HEK293 (cell line): ENCODE measurements around the gene MEF2C.

Source experiments
- HOXA7 ChIP-seq: sonication (generic); formaldehyde crosslinking; IDR thresholded peaks from 2 replicates; pipeline ENCODE4 v1.8.1; 2022; ENCODE audit warnings: missing genetic modification reagents, borderline replicate concordance
- HOXD13 ChIP-seq: sonication (generic); formaldehyde crosslinking; IDR thresholded peaks from 2 replicates; pipeline ENCODE4 v1.8.0; 2022; ENCODE audit warnings: missing genetic modification reagents, borderline replicate concordance
- KLF7 ChIP-seq: fragments of 450-650 bp; formaldehyde crosslinking; IDR thresholded peaks from 2 replicates; pipeline ENCODE4 v1.5.1; 2016; ENCODE audit warnings: missing biosample characterization, missing genetic modification characterization, borderline replicate concordance
- KLF9 ChIP-seq: fragments of 450-650 bp; formaldehyde crosslinking; IDR thresholded peaks from 2 replicates; pipeline ENCODE4 v1.5.1; 2016; ENCODE audit warnings: missing biosample characterization, missing genetic modification characterization, low read depth
- MYNN ChIP-seq: fragments of 450-650 bp; formaldehyde crosslinking; IDR thresholded peaks from 2 replicates; pipeline ENCODE4 v1.5.1; 2016; ENCODE audit warnings: missing biosample characterization, missing genetic modification characterization, borderline replicate concordance
- SALL2 ChIP-seq: fragments of 450-650 bp; formaldehyde crosslinking; IDR thresholded peaks from 2 replicates; pipeline ENCODE4 v1.5.0; 2017; ENCODE audit warnings: missing biosample characterization, mild to moderate bottlenecking, missing genetic modification characterization, borderline replicate concordance
- ZBTB20 ChIP-seq: fragments of 450-650 bp; formaldehyde crosslinking; IDR thresholded peaks from 2 replicates; pipeline ENCODE4 v1.5.1; 2016; ENCODE audit warnings: missing biosample characterization, missing genetic modification characterization
- ZNF138 ChIP-seq: fragments of 450-650 bp; formaldehyde crosslinking; IDR thresholded peaks from 2 replicates; pipeline ENCODE4 v1.5.1; 2016; ENCODE audit warnings: missing biosample characterization, missing genetic modification characterization, borderline replicate concordance
- ZNF19 ChIP-seq: fragments of 450-650 bp; formaldehyde crosslinking; IDR thresholded peaks from 2 replicates; pipeline ENCODE4; 2016; ENCODE audit warnings: missing biosample characterization, missing genetic modification characterization, low read depth
- ZNF324 ChIP-seq: fragments of 450-650 bp; formaldehyde crosslinking; IDR thresholded peaks from 2 replicates; pipeline ENCODE4 v1.5.1; 2016; ENCODE audit warnings: missing biosample characterization, missing genetic modification characterization
- ZNF416 ChIP-seq: fragments of 450-650 bp; formaldehyde crosslinking; IDR thresholded peaks from 2 replicates; pipeline ENCODE4 v1.5.1; 2016; ENCODE audit warnings: missing biosample characterization, missing genetic modification characterization
- ZNF549 ChIP-seq: fragments of 450-650 bp; IDR thresholded peaks from 2 replicates; pipeline ENCODE4 v1.5.1; 2018; ENCODE audit warnings: missing biosample characterization, missing genetic modification characterization, mild to moderate bottlenecking, inconsistent platforms, moderate library complexity
- TF ChIP-seq, protein P1 (sequence below): fragments of 450-650 bp; formaldehyde crosslinking; IDR thresholded peaks from 2 replicates; pipeline ENCODE4 v1.5.1; 2016; ENCODE audit warnings: missing biosample characterization, missing genetic modification characterization
- TF ChIP-seq, protein P2 (sequence below): fragments of 450-650 bp; formaldehyde crosslinking; IDR thresholded peaks from 2 replicates; pipeline ENCODE4 v1.5.0; 2017; ENCODE audit warnings: missing biosample characterization, missing genetic modification characterization, borderline replicate concordance

DNA sequence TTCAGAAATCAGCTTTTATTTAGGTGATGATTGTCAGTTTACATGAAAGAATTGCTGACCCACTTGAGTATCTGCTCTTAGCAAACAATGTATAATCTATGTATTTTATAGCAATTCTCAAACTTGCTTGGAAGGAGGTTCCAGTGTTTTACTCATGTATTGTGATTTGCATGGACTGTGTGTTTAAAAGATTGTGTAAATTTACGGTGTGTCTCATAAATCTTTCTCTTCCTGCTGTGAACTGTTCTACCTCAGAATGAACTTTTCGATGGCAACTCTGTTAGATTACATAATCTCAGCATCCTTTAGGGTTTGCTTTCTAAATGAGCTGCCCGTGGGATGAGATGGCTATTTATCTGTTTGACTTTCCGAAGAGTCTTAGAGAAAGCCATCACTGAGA, 122.5 kb downstream of the MEF2C start:
- TF ChIP-seq ZNF19 (no peak), ZNF324 (tag by site-specific recombination) (no peak), KLF9 (tag by site-specific recombination) (no peak), HOXD13 (CRISPR knock-in tag) (no peak), SALL2 (no peak), ZNF416 (tag by site-specific recombination) (no peak), KLF7 (tag by site-specific recombination) (no peak), ZNF549 (no peak), MYNN (tag by site-specific recombination) (no peak), HOXA7 (no peak), ZNF138 (tag by site-specific recombination) (no peak), ZBTB20 (no peak)
- TF ChIP-seq, protein P1, sequence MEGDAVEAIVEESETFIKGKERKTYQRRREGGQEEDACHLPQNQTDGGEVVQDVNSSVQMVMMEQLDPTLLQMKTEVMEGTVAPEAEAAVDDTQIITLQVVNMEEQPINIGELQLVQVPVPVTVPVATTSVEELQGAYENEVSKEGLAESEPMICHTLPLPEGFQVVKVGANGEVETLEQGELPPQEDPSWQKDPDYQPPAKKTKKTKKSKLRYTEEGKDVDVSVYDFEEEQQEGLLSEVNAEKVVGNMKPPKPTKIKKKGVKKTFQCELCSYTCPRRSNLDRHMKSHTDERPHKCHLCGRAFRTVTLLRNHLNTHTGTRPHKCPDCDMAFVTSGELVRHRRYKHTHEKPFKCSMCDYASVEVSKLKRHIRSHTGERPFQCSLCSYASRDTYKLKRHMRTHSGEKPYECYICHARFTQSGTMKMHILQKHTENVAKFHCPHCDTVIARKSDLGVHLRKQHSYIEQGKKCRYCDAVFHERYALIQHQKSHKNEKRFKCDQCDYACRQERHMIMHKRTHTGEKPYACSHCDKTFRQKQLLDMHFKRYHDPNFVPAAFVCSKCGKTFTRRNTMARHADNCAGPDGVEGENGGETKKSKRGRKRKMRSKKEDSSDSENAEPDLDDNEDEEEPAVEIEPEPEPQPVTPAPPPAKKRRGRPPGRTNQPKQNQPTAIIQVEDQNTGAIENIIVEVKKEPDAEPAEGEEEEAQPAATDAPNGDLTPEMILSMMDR (tag by site-specific recombination), result no peak
- TF ChIP-seq, protein P2, sequence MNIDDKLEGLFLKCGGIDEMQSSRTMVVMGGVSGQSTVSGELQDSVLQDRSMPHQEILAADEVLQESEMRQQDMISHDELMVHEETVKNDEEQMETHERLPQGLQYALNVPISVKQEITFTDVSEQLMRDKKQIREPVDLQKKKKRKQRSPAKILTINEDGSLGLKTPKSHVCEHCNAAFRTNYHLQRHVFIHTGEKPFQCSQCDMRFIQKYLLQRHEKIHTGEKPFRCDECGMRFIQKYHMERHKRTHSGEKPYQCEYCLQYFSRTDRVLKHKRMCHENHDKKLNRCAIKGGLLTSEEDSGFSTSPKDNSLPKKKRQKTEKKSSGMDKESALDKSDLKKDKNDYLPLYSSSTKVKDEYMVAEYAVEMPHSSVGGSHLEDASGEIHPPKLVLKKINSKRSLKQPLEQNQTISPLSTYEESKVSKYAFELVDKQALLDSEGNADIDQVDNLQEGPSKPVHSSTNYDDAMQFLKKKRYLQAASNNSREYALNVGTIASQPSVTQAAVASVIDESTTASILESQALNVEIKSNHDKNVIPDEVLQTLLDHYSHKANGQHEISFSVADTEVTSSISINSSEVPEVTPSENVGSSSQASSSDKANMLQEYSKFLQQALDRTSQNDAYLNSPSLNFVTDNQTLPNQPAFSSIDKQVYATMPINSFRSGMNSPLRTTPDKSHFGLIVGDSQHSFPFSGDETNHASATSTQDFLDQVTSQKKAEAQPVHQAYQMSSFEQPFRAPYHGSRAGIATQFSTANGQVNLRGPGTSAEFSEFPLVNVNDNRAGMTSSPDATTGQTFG (tag by site-specific recombination), result no peak
